Mesenchymal stem cell (in vitro differentiated cells and primary cell): ENCODE data around the gene KLF11.

Experiments used
- DNase-seq: peaks from one replicate; pipeline ENCODE4 v3.0.0-alpha.2; 2013
- H2AFZ ChIP-seq: one replicate; pipeline ENCODE4 v1.6.1; 2013; ENCODE audit warnings: low read depth, mild to moderate bottlenecking, control low read depth, inconsistent platforms, low read length, moderate library complexity
- H2AK5ac ChIP-seq: 2 replicates; pipeline ENCODE4 v1.6.1; 2013; ENCODE audit warnings: low read length, moderate library complexity, mild to moderate bottlenecking, inconsistent platforms; ENCODE audit not compliant: severe bottlenecking
- H2BK120ac ChIP-seq: one replicate; pipeline ENCODE4 v1.6.1; 2013; ENCODE audit warnings: low read depth, mild to moderate bottlenecking, inconsistent platforms, low read length, moderate library complexity
- H2BK12ac ChIP-seq, 2 experiments: one replicate each; pipeline ENCODE4 v1.6.1; 2013; ENCODE audit warnings: inconsistent platforms in 2 of 2, low read length in 2 of 2, mild to moderate bottlenecking in 2 of 2, moderate library complexity in 2 of 2, control low read depth in 1 of 2
- H2BK15ac ChIP-seq: one replicate; pipeline ENCODE4 v1.6.1; 2013; ENCODE audit warnings: mild to moderate bottlenecking, low read depth, inconsistent platforms; ENCODE audit not compliant: poor library complexity, severe bottlenecking
- H2BK5ac ChIP-seq: 2 replicates; pipeline ENCODE4 v1.6.1; 2013; ENCODE audit warnings: low read depth, mild to moderate bottlenecking, low read length, control low read depth, inconsistent platforms; ENCODE audit not compliant: poor library complexity, severe bottlenecking
- H3K14ac ChIP-seq, 2 experiments: one replicate each; pipeline ENCODE4 v1.6.1; 2013; ENCODE audit warnings: inconsistent platforms in 2 of 2, low read length in 2 of 2, control low read depth in 1 of 2, mild to moderate bottlenecking in 1 of 2, moderate library complexity in 1 of 2
- H3K18ac ChIP-seq, 2 experiments: one replicate each; pipeline ENCODE4 v1.6.1; 2013; ENCODE audit warnings: inconsistent platforms in 2 of 2, low read length in 2 of 2, control low read depth in 1 of 2, low read depth in 1 of 2, mild to moderate bottlenecking in 1 of 2
- H3K23ac ChIP-seq, 2 experiments: one replicate each; pipeline ENCODE4 v1.6.1; 2013; ENCODE audit warnings: inconsistent platforms in 2 of 2, low read length in 2 of 2, mild to moderate bottlenecking in 2 of 2, moderate library complexity in 2 of 2, control low read depth in 1 of 2
- H3K27ac ChIP-seq: 2 replicates; pipeline ENCODE4 v1.5.1; 2013; ENCODE audit warnings: mild to moderate bottlenecking, moderate library complexity, low read length, control low read depth, inconsistent platforms; ENCODE audit not compliant: poor library complexity, severe bottlenecking
- H3K27me3 ChIP-seq, 2 experiments: 2 replicates each; pipeline versions ENCODE4 v1.6.1 to v1.7.0; 2013; ENCODE audit warnings: low read length in 2 of 2, mild to moderate bottlenecking in 2 of 2, moderate library complexity in 2 of 2, control low read depth in 1 of 2, inconsistent platforms in 1 of 2; ENCODE audit not compliant: control insufficient read depth in 1 of 2, insufficient read depth in 1 of 2
- H3K36me3 ChIP-seq, 2 experiments: 2 replicates each; pipeline versions ENCODE4 v1.6.1 to v1.7.0; 2013; ENCODE audit warnings: low read length in 2 of 2, control low read depth in 1 of 2, inconsistent platforms in 1 of 2, low read depth in 1 of 2, mild to moderate bottlenecking in 1 of 2; ENCODE audit not compliant: insufficient read depth in 2 of 2, control insufficient read depth in 1 of 2
- H3K4ac ChIP-seq, 2 experiments: one replicate each; pipeline ENCODE4 v1.6.1; 2013; ENCODE audit warnings: inconsistent platforms in 2 of 2, low read length in 2 of 2, mild to moderate bottlenecking in 2 of 2, moderate library complexity in 2 of 2, control low read depth in 1 of 2, low read depth in 1 of 2
- H3K4me1 ChIP-seq: 2 replicates; pipeline ENCODE4 v1.6.1; 2013; ENCODE audit warnings: low read depth, low read length, control low read depth; ENCODE audit not compliant: control insufficient read depth, insufficient read depth
- H3K4me2 ChIP-seq: 2 replicates; pipeline ENCODE4 v1.6.1; 2013; ENCODE audit warnings: low read length, mild to moderate bottlenecking, inconsistent platforms; ENCODE audit not compliant: poor library complexity, severe bottlenecking
- H3K4me3 ChIP-seq, 2 experiments: 2 replicates each; pipeline versions ENCODE4 v1.5.1 to v1.7.0; 2013; ENCODE audit warnings: low read length in 2 of 2, mild to moderate bottlenecking in 2 of 2, control low read depth in 1 of 2, low read depth in 1 of 2; ENCODE audit not compliant: insufficient read depth in 1 of 2
- H3K79me1 ChIP-seq: replicated peaks from 2 replicates; pipeline ENCODE4 v1.6.1; 2013; ENCODE audit warnings: mild to moderate bottlenecking, control low read depth, low read length, inconsistent platforms; ENCODE audit not compliant: poor library complexity, severe bottlenecking
- H3K9ac ChIP-seq: 2 replicates; pipeline ENCODE4 v1.7.0; 2013; ENCODE audit warnings: mild to moderate bottlenecking, low read length, moderate library complexity
- H3K9me3 ChIP-seq: 2 replicates; pipeline ENCODE4 v1.7.0; 2013; ENCODE audit warnings: mild to moderate bottlenecking, low read length; ENCODE audit not compliant: control insufficient read depth
- H4K8ac ChIP-seq: one replicate; pipeline ENCODE4 v1.6.1; 2013; ENCODE audit warnings: inconsistent platforms, mild to moderate bottlenecking, low read length, moderate library complexity
- H4K91ac ChIP-seq: one replicate; pipeline ENCODE4 v1.6.1; 2013; ENCODE audit warnings: mild to moderate bottlenecking, low read length, inconsistent platforms
- WGBS: methylation state at CpG from one replicate; pipeline ENCODE4 v1.1.7; 2013; ENCODE audit warnings: mixed read lengths; 5-methylcytosine and 5-hydroxymethylcytosine counted together

The KLF11 gene

GRCh38 chr2:10004401-10004800, 38.9 kb upstream of the KLF11 start:
- Histone ChIP-seq H3K9ac (no peak overlapping the region), H3K9me3 (no peaks in the 10 kb centered on the region), H3K36me3 (no peaks in the 10 kb centered on the region), H3K27ac (no peak overlapping the region), H3K18ac (no peak overlapping the region), H4K91ac (no peak overlapping the region), H2BK120ac (no peak overlapping the region), H3K4ac (no peak overlapping the region), H4K8ac (no peak overlapping the region), H3K14ac (no peak overlapping the region), H3K4me1 (peaks cover 9% of the 10 kb centered on the region), H2BK15ac (no peak overlapping the region), H2AK5ac (no peak overlapping the region), H2BK5ac (no peak overlapping the region), H3K4me3 (no peak overlapping the region), H3K27me3 (no peaks in the 10 kb centered on the region), H3K79me1 (no peaks in the 10 kb centered on the region), H2BK12ac (no peak overlapping the region), H3K4me2 (no peak overlapping the region), H2AFZ (no peak overlapping the region), H3K23ac (no peak overlapping the region)
- no peak for DNase-seq
- whole genome bisulfite sequencing = 89% methylated on average over 5 of the region's 5 CpGs

DNA sequence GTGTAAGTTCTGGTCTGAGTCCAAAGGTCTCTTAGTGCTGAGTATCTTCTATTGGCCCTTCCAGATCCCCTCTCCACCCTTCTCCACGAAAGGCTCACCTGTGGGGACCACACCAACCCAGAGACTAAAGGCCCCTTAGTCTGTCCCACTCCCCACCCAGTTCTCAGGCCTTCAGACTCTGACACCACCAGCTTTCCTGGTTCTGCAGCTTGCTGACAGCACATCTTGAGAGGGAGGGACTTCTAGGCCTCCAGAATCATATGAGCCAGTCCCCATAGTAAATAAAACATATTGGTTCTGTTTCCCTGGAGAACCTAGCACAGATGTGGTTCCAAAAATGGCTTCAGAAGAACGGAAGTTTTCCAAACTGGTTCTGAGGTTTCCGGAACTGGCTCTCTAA, 38.5 kb upstream of the KLF11 start:
- Histone ChIP-seq H3K9ac (no peak overlapping the region), H3K4me2 (no peak overlapping the region), H2BK15ac (no peak overlapping the region), H3K79me1 (no peaks in the 10 kb centered on the region), H4K8ac (no peak overlapping the region), H2BK12ac (no peak overlapping the region), H3K27ac (no peak overlapping the region), H4K91ac (no peak overlapping the region), H2AK5ac (no peak overlapping the region), H2BK5ac (no peak overlapping the region), H3K27me3 (no peaks in the 10 kb centered on the region), H3K14ac (no peak overlapping the region), H2BK120ac (no peak overlapping the region), H3K4me3 (no peak overlapping the region), H3K23ac (no peak overlapping the region), H3K36me3 (no peaks in the 10 kb centered on the region), H2AFZ (no peak overlapping the region), H3K4ac (no peak overlapping the region), H3K18ac (no peak overlapping the region), H3K9me3 (no peaks in the 10 kb centered on the region), H3K4me1 (peaks cover 11% of the 10 kb centered on the region)
- DNase-seq = no peak
- WGBS = 72% methylated on average over 3 of the region's 3 CpGs

DNA sequence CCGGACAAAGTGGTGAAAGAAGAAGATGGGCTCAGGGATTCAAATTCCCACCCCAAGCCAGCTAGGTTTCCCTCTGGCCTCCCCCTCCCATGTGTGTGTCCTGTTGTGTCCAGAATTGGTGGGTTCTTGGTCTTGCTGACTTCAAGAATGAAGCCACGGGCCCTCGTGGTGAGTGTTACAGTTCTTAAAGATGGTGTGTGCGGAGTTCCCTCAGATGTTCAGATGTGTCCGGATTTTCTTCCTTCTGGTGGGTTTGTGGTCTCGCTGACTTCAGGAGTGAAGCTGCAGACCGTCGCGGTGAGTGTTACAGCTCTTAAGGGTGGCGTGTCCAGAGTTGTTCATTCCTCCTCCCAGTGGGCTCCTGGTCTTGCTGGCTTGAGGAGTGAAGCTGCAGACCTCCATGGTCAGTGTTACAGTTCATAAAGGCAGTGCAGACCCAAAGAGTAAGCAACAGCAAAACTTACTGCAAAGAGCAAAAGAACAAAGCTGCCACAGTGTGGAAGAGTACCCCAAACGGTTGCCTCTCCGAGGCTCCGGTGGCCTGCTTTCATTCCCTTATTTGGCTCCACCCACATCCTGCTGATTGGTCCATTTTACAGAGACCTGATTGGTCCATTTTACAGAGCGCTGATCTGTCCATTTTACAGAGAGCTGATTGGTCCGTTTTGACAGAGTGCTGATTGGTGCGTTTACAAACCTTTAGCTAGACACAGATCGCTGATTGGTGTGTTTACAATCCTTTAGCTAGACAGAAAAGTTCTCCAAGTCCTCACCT, 37.7 kb upstream of the KLF11 start:
- H2AK5ac ChIP-seq = no peak overlapping the region
- H3K4me3 ChIP-seq = no peak overlapping the region
- H2BK15ac ChIP-seq = no peak overlapping the region
- no peaks in the 10 kb centered on the region for H3K79me1 ChIP-seq
- H3K4me2 ChIP-seq = no peak overlapping the region
- no peak overlapping the region for H2BK5ac ChIP-seq
- H2BK12ac ChIP-seq = no peak overlapping the region
- no peak overlapping the region for H3K9ac ChIP-seq
- WGBS = 97% methylated on average over 17 of the region's 17 CpGs
- DNase-seq = no peak
- H3K4ac ChIP-seq = no peak overlapping the region
- no peak overlapping the region for H2AFZ ChIP-seq
- H4K8ac ChIP-seq = no peak overlapping the region
- no peak overlapping the region for H2BK120ac ChIP-seq
- H3K27ac ChIP-seq = no peak overlapping the region
- H3K23ac ChIP-seq = no peak overlapping the region
- H3K18ac ChIP-seq = no peak overlapping the region
- no peak overlapping the region for H4K91ac ChIP-seq
- no peaks in the 10 kb centered on the region for H3K27me3 ChIP-seq
- no peaks in the 10 kb centered on the region for H3K9me3 ChIP-seq
- peaks cover 19% of the 10 kb centered on the region for H3K4me1 ChIP-seq
- no peak overlapping the region for H3K14ac ChIP-seq
- H3K36me3 ChIP-seq = peaks cover 0 to 3% of the 10 kb centered on the region in 2 experiments

- H3K9ac ChIP-seq = no peak overlapping the region
- DNase-seq = no peak
- peak overlapping the region in 1 of 2 experiments; percentile 17 for H2BK12ac ChIP-seq
- no peak overlapping the region for H2BK120ac ChIP-seq
- H2AFZ ChIP-seq = no peak overlapping the region
- no peak overlapping the region for H2BK5ac ChIP-seq
- no peak overlapping the region for H3K18ac ChIP-seq
- H2AK5ac ChIP-seq = no peak overlapping the region
- H3K23ac ChIP-seq = no peak overlapping the region
- H4K91ac ChIP-seq = no peak overlapping the region
- no peak overlapping the region for H3K4me2 ChIP-seq
- H3K14ac ChIP-seq = no peak overlapping the region
- no peak overlapping the region for H3K27ac ChIP-seq
- no peaks in the 10 kb centered on the region for H3K27me3 ChIP-seq
- no peak overlapping the region for H3K4me3 ChIP-seq
- no peak overlapping the region for H3K4ac ChIP-seq
- H3K79me1 ChIP-seq = no peaks in the 10 kb centered on the region
- H2BK15ac ChIP-seq = no peak overlapping the region
- H4K8ac ChIP-seq = no peak overlapping the region
- peaks cover 0 to 3% of the 10 kb centered on the region in 2 experiments for H3K36me3 ChIP-seq
- H3K9me3 ChIP-seq = no peaks in the 10 kb centered on the region
- 92% methylated on average over 63 of the region's 64 CpGs for WGBS
- peaks cover 22% of the 10 kb centered on the region for H3K4me1 ChIP-seq
These were observed 36.9 kb upstream of the KLF11 start for GRCh38 chr2:10006236-10007161.
